GM18499 (cell line): ENCODE data around the gene SREK1.
"Not testable (repeated sequence)": the region's sequence is repeated elsewhere in the genome, so short reads cannot be mapped to it uniquely, and the experiment has no call there.

Experiments
- ATAC-seq: cut with Tn5 transposase; IDR thresholded peaks from one replicate; pipeline ENCODE4 v1.9.1; 2021; ENCODE audit warnings: moderate number of reproducible peaks; ENCODE audit not compliant: insufficient read depth, unreplicated experiment

SREK1 gene, protein sequence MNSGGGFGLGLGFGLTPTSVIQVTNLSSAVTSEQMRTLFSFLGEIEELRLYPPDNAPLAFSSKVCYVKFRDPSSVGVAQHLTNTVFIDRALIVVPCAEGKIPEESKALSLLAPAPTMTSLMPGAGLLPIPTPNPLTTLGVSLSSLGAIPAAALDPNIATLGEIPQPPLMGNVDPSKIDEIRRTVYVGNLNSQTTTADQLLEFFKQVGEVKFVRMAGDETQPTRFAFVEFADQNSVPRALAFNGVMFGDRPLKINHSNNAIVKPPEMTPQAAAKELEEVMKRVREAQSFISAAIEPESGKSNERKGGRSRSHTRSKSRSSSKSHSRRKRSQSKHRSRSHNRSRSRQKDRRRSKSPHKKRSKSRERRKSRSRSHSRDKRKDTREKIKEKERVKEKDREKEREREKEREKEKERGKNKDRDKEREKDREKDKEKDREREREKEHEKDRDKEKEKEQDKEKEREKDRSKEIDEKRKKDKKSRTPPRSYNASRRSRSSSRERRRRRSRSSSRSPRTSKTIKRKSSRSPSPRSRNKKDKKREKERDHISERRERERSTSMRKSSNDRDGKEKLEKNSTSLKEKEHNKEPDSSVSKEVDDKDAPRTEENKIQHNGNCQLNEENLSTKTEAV

GRCh38 chr5:66144074-66144833 is at the start of gene SREK1:
TSS of gene SREK1 (plus strand) at chr5:66144300. CDS start at chr5:66144377, 77 bp downstream.
- ATAC-seq, result peak; percentile 58

- ATAC-seq, result no peak
Observed at GRCh38 chr5:66100851-66101250, 43.2 kb upstream of the SREK1 start.

- no peak for ATAC-seq
Observed at GRCh38 chr5:66113160-66113559, 30.9 kb upstream of the SREK1 start.

GRCh38 chr5:66118304-66118703 is 25.8 kb upstream of the SREK1 start:
- ATAC-seq, result no peak

DNA sequence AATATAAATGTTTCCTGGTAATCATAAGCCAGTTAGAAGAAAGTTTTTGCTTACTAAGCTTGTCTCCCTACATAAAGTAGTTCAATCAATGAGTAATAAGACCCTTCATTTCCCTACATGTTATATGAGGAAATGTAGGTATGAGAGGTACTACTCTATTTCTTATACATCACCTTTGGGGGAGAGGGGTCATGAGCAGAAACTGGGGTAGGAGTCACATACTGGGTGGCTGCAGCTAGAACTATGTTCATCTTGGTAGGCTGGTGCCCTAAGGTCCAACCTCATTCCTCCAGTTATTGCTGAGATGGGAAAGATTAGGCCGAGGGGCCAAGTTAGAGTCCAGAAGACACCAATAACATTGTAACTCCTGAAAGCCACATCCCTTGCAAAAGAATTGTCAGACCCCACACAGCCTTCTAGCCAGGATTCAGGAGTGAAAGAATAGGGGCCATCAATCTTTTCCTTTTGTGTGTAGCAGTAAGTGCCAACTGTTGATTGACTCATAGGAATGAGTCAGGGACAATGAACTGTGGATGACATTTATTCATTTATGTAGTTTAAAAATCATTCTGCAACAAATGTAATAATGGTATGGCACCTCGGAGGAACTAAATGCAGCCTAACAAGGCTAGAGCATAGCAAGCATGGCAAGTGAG is 21.6 kb upstream of the SREK1 start:
- no peak for ATAC-seq

- ATAC-seq, result no peak
Observed at GRCh38 chr5:66129144-66129543, 15.0 kb upstream of the SREK1 start.

DNA sequence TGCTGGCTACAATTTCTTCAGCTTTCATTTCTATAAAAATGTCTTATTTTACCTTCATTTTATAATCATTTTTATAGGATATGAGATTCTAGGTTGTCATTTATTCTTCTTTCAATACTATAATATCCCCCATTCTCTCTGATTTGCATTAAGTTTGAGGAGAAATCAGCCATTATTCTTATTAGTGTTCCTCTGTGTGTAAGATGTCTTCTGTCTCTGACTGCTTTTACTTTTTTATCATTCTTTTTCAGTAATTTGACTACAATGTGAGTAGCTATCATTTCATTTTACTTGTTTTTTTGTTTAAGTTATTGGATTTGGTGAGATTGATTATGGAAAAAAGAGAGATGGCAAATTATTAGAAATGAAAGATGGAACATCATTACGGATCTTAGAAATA is 13.6 kb upstream of the SREK1 start:
- ATAC-seq, result no peak

GRCh38 chr5:66134407-66134861 is 9.7 kb upstream of the SREK1 start:
- ATAC-seq, result no peak

GRCh38 chr5:66136053-66136452 is 8.0 kb upstream of the SREK1 start:
- ATAC-seq, result no peak

- not testable (repeated sequence) for ATAC-seq
Observed at GRCh38 chr5:66136944-66137343, 7.2 kb upstream of the SREK1 start.

GRCh38 chr5:66138637-66139317 is 5.3 kb upstream of the SREK1 start:
- no peak for ATAC-seq

GRCh38 chr5:66139318-66139712 is 4.8 kb upstream of the SREK1 start:
- no peak for ATAC-seq

GRCh38 chr5:66142417-66142816 is 1.7 kb upstream of the SREK1 start:
- no peak for ATAC-seq

DNA sequence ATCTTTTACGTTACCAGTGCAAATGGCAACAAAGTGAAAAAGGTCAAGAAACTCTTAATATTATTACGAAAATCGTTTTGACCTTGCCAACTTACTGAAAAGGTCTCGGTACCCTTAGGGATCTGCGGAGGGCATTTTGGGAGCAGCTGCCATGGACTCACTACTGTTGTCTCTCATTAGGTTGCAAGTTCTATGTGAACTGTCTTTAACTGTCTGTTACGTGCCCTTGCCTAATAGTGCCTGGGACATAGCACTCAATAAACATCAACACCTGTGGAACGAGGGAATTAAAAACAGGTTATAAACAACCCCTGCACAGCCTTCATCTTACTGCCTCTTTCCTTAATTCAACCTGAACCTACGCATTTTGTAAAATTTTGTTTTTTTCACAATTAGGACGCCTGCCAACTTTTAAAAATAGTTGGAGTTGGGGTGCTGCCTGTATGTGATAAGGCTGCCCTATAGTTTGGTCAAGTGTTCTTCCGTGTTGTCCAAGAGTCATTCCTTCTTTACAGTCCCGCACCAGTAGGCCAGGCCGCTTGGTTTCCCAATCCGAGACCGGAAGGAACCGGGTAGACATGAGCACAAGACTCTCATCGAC is 527 bp upstream of the SREK1 start:
- ATAC-seq, result peak; percentile 5

DNA sequence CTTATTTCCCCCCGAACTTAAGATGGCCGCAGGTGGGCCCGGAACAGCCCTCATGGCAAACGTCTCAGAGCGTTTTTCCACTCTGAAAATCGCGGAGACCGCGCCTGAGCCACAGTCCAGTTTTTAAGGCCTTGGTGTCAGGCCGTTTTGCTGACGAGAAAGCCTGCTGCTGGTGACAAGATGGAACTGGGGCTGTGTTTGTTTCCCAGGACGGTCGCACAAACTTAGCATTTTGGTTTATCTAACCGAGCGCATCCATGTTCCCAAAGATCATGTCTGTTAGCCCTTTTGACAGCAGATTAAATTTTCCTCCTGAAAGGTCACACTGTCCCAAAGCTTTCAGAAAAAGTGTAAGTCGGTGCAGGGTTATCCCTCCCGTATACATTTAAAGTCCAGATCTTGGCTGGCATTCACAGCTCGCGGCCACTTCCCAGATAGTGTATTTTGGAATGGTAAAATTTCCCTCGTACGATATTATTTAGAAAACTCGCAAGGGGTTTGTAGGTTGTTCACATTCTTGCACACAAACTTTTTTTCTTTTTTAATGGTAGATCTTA is 812 bp downstream of the SREK1 start:
- peak; percentile 29 for ATAC-seq

GRCh38 chr5:66145737-66146136 is 1.6 kb downstream of the SREK1 start:
- no peak for ATAC-seq

GRCh38 chr5:66149950-66150349 is 5.8 kb downstream of the SREK1 start:
- ATAC-seq, result no peak

DNA sequence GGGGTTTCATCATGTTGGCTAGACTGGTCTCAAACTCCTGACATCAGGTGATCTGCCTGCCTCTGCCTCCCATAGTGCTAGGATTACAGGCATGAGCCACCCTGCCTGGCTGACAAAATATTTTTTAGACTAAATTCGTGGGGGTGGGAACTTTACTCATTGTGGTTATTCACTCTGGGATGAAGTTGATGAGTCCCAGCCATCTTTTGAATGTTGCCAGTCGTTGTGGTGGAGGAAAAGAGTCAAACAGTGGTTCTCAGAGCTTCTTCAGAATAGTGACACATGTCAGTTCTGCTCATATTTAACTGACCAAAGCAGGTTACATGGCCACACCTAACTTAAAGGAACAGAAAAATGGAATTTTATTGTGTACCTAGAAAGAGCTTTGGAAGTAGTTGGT is 6.9 kb downstream of the SREK1 start:
- ATAC-seq, result no peak

DNA sequence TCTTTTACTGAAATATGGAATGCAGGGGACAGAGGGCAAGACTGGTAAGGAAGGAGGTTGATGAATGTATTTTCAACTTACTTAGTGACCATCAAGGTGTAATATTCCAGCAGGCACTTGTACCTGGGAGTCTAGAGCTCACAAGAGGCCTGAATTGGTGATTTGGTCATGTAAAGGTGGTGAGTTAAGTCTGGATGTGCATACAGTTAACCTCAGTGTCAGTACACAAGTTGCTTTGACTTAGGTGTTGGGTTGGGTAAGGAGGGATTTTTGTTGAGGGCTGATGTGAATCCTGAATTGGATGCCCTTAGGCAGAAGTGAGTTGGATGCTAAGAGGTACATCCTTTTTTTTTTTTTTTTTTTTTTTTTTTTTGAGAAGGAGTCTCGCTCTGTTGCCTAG is 7.4 kb downstream of the SREK1 start:
- ATAC-seq, result no peak
